OCI-LY7 (cell line): ENCODE measurements around the gene KIF1B.
"Not testable (repeated sequence)": the region's sequence is repeated elsewhere in the genome, so short reads cannot be mapped to it uniquely, and the experiment has no call there.

Experiments
- EZH2phosphoT487 ChIP-seq: fragments of 200-600 bp; sonication (generic); IDR thresholded peaks from 2 replicates; pipeline ENCODE4 v1.6.1; 2018; ENCODE audit warnings: low read depth, borderline replicate concordance, mild to moderate bottlenecking, mixed run types, antibody characterized with exemption, low read length, moderate library complexity, mixed read lengths
- TF ChIP-seq, protein P1 (sequence below): fragments of 200-600 bp; sonication (generic); conservative IDR thresholded peaks from 2 replicates; pipeline ENCODE4 v1.5.1; 2014; ENCODE audit warnings: mild to moderate bottlenecking, antibody characterized with exemption, low read length, moderate library complexity, mixed read lengths

DNA sequence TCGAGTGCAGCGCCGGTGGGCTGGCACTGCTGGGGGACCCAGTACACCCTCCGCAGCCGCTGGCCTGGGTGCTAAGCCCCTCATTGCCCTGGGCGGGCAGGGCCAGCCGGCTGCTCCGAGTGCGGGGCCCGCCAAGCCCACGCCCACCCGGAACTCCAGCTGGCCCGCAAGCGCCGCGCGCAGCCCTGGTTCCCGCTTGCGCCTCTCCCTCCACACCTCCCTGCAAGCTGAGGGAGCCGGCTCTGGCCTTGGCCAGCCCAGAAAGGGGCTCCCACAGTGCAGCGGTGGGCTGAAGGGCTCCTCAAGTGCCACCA, 216.1 kb downstream of the KIF1B start:
- TF ChIP-seq, protein P1, sequence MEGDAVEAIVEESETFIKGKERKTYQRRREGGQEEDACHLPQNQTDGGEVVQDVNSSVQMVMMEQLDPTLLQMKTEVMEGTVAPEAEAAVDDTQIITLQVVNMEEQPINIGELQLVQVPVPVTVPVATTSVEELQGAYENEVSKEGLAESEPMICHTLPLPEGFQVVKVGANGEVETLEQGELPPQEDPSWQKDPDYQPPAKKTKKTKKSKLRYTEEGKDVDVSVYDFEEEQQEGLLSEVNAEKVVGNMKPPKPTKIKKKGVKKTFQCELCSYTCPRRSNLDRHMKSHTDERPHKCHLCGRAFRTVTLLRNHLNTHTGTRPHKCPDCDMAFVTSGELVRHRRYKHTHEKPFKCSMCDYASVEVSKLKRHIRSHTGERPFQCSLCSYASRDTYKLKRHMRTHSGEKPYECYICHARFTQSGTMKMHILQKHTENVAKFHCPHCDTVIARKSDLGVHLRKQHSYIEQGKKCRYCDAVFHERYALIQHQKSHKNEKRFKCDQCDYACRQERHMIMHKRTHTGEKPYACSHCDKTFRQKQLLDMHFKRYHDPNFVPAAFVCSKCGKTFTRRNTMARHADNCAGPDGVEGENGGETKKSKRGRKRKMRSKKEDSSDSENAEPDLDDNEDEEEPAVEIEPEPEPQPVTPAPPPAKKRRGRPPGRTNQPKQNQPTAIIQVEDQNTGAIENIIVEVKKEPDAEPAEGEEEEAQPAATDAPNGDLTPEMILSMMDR = not testable (repeated sequence)
- TF ChIP-seq EZH2phosphoT487 = not testable (repeated sequence)
